HepG2 (cell line): ENCODE measurements around the gene SFXN5. TPM values are rescaled to one million over a fixed set of nuclear protein-coding genes. Genes with fewer than 3 reads are reported as not detected.

Source experiments
- ATF7-NPFF ChIP-seq: sonication (generic); formaldehyde crosslinking; IDR thresholded peaks from 2 replicates; pipeline ENCODE4 v1.8.1; 2023; ENCODE audit warnings: mild to moderate bottlenecking, low read depth, missing genetic modification reagents, moderate library complexity
- HNRNPUL1 ChIP-seq: fragments of 200-400 bp; formaldehyde crosslinking; IDR thresholded peaks from 2 replicates; pipeline ENCODE4 v1.6.1; 2017; ENCODE audit warnings: low read depth, mild to moderate bottlenecking, low read length, moderate library complexity
- KLF16 ChIP-seq, 2 experiments: sonication (generic) in 1 of 2; formaldehyde crosslinking in 1 of 2; IDR thresholded peaks; 2 replicates each; pipeline versions ENCODE4 v1.6.1 to v1.8.0; 2016 to 2023; ENCODE audit warnings: missing genetic modification reagents in 2 of 2, missing compliant biosample characterization in 1 of 2
- MAFK ChIP-seq, 2 experiments: IDR thresholded peaks in 1 of 2; conservative IDR thresholded peaks in 1 of 2; 2 replicates each; pipeline ENCODE4 v1.6.1; 2011; ENCODE audit warnings: improper control_type of control experiment in 2 of 2, low read length in 2 of 2
- MBD4 ChIP-seq: IDR thresholded peaks from 2 replicates; pipeline ENCODE4 v1.6.1; 2012; ENCODE audit warnings: low read length, inconsistent platforms, borderline replicate concordance
- NONO ChIP-seq, 2 experiments: fragments of 450-650 bp in 1 of 2; sonication (generic) in 1 of 2; formaldehyde crosslinking in 1 of 2; IDR thresholded peaks in 1 of 2; conservative IDR thresholded peaks in 1 of 2; 2 replicates each; pipeline versions ENCODE4 v1.6.1 to v1.8.0; 2017 to 2022; ENCODE audit warnings: mild to moderate bottlenecking in 1 of 2, missing genetic modification reagents in 1 of 2, moderate library complexity in 1 of 2
- SIX1 ChIP-seq: sonication (generic); formaldehyde crosslinking; IDR thresholded peaks from 2 replicates; pipeline ENCODE4 v1.4.0; 2020; ENCODE audit warnings: missing genetic modification reagents, borderline replicate concordance
- TAF15 ChIP-seq: fragments of 200-400 bp; formaldehyde crosslinking; IDR thresholded peaks from one replicate; pipeline ENCODE4 v1.6.1; 2018; ENCODE audit warnings: mild to moderate bottlenecking, low read depth, low read length; ENCODE audit not compliant: poor library complexity, severe bottlenecking
- TP53 ChIP-seq: sonication (generic); formaldehyde crosslinking; conservative IDR thresholded peaks from 2 replicates; pipeline ENCODE4 v1.4.0; 2020; ENCODE audit warnings: missing genetic modification reagents
- U2AF1 ChIP-seq: fragments of 200-400 bp; formaldehyde crosslinking; optimal IDR thresholded peaks from 2 replicates; pipeline ENCODE3; 2017; ENCODE audit warnings: mild to moderate bottlenecking, low read depth, low read length
- XBP1 ChIP-seq: sonication (generic); formaldehyde crosslinking; IDR thresholded peaks from 2 replicates; pipeline ENCODE4 v1.5.0; 2020; ENCODE audit warnings: missing genetic modification reagents
- ZNF251 ChIP-seq: sonication (generic); formaldehyde crosslinking; IDR thresholded peaks from 2 replicates; pipeline ENCODE4 v1.9.0; 2021; ENCODE audit warnings: mild to moderate bottlenecking, missing genetic modification reagents
- ZNF282 ChIP-seq: fragments of 450-650 bp; IDR thresholded peaks from 2 replicates; pipeline ENCODE4 v1.6.1; 2018; ENCODE audit not compliant: partially characterized antibody
- ZNF296 ChIP-seq: sonication (generic); formaldehyde crosslinking; conservative IDR thresholded peaks from 2 replicates; pipeline ENCODE4 v1.5.0; 2020; ENCODE audit warnings: mild to moderate bottlenecking, missing genetic modification reagents
- ZNF446 ChIP-seq: sonication (generic); formaldehyde crosslinking; IDR thresholded peaks from 2 replicates; pipeline ENCODE4 v1.5.0; 2020; ENCODE audit warnings: mild to moderate bottlenecking, missing genetic modification reagents
- ZNF589 ChIP-seq: sonication (generic); formaldehyde crosslinking; conservative IDR thresholded peaks from 2 replicates; pipeline ENCODE4 v1.8.0; 2022; ENCODE audit warnings: mild to moderate bottlenecking, moderate library complexity, missing genetic modification reagents
- ZNF766 ChIP-seq: sonication (generic); formaldehyde crosslinking; IDR thresholded peaks from 2 replicates; pipeline ENCODE4 v1.5.0; 2020; ENCODE audit warnings: missing genetic modification reagents, borderline replicate concordance
- polyA plus RNA-seq, 8 experiments: library from polyadenylated mRNA; depleted of rRNA in 3 of 8; stranded (reverse) in 7 of 8; unstranded in 1 of 8; fragments of >200 nt; fragmentation: Illumina TruSeq in 4 of 8; extraction: Trizol in 4 of 8; gene quantifications; 2 replicates each; pipeline versions ENCODE4 v1.2.1 to v1.2.3, GENCODE V29; 2011 to 2016; ENCODE audit warnings: low read depth in 4 of 8, missing spikeins in 1 of 8, mixed read lengths in 1 of 8; ENCODE audit not compliant: insufficient read depth in 1 of 8
- total RNA-seq, 5 experiments: library from RNA; depleted of rRNA; stranded (reverse); fragments of >200 nt; fragmentation: Illumina TruSeq; extraction: Trizol; gene quantifications; 2 replicates each; pipeline ENCODE4 v1.2.3, GENCODE V29; 2016; ENCODE audit warnings: low read depth in 1 of 5
- TF ChIP-seq, protein P1 (sequence below): IDR thresholded peaks from 2 replicates; pipeline ENCODE4 v1.6.1; 2016; ENCODE audit warnings: low read depth, missing genetic modification reagents, missing compliant biosample characterization
- TF ChIP-seq, protein P2 (sequence below): sonication (generic); formaldehyde crosslinking; IDR thresholded peaks from 2 replicates; pipeline ENCODE4 v1.8.1; 2023; ENCODE audit warnings: mild to moderate bottlenecking, missing genetic modification reagents, borderline replicate concordance
- TF ChIP-seq, protein P3 (sequence below): sonication (generic); formaldehyde crosslinking; IDR thresholded peaks from 2 replicates; pipeline ENCODE4 v1.5.1; 2020; ENCODE audit warnings: missing genetic modification reagents, mild to moderate bottlenecking, borderline replicate concordance

The SFXN5 gene
- total and polyA plus RNA-seq, 2 of the 13 experiments (the other 11 are each of a cell fraction or from before 2014, with no cell fraction given) = 34.9 to 37.4 TPM

DNA sequence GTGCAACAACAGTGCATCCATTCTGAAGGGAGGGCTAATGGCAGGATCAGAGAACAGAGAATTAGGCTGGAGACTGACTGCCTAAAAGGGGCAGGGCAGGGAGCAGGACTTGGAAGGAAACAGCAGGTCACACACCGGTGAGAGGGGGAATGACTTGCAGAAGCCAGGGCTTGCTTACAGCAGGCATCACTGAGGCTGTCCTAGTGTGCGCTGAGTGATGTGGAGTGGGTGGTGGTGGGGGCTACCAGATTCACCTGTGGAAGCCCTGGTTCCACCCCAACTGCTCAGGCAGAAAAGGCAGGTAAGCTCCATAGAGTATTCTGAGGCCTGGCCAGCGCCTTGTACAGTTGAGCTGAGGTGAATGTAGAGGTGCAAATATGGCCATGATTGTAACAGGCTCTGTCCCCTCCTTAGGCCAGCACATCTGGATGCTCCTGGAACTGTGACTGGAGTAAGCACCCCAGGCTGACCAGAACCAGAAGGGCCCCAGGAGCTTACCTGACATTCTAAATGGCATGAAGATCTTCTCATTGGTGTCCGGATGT lies 49.4 kb downstream of the SFXN5 start (continued):
- TF ChIP-seq ATF7-NPFF (CRISPR knock-in tag) (no peak), ZNF766 (CRISPR knock-in tag) (no peak), U2AF1 (no peak), HNRNPUL1 (no peak), NONO (IDR thresholded peaks at IDR 0.05) (no peak), NONO (CRISPR knock-in tag; conservative IDR thresholded peaks at IDR 0.05) (peak; percentile 57; the same call in 1 of the 2 replicates), KLF16 (CRISPR knock-in tag; IDR thresholded peaks at IDR 0.05) (no peak), ZNF296 (CRISPR knock-in tag) (no peak), TAF15 (no peak), TP53 (no peak), ZNF589 (CRISPR knock-in tag) (no peak), SIX1 (CRISPR knock-in tag) (no peak), ZNF251 (CRISPR knock-in tag) (no peak), ZNF282 (no peak), XBP1 (no peak), MAFK (conservative IDR thresholded peaks at IDR 0.05 in 1 of 2, IDR thresholded peaks at IDR 0.05 in 1 of 2; ENCODE audit: low read length in 2 of 2) (no peak), MBD4 (no peak), ZNF446 (CRISPR knock-in tag) (no peak)
- TF ChIP-seq, protein P1, sequence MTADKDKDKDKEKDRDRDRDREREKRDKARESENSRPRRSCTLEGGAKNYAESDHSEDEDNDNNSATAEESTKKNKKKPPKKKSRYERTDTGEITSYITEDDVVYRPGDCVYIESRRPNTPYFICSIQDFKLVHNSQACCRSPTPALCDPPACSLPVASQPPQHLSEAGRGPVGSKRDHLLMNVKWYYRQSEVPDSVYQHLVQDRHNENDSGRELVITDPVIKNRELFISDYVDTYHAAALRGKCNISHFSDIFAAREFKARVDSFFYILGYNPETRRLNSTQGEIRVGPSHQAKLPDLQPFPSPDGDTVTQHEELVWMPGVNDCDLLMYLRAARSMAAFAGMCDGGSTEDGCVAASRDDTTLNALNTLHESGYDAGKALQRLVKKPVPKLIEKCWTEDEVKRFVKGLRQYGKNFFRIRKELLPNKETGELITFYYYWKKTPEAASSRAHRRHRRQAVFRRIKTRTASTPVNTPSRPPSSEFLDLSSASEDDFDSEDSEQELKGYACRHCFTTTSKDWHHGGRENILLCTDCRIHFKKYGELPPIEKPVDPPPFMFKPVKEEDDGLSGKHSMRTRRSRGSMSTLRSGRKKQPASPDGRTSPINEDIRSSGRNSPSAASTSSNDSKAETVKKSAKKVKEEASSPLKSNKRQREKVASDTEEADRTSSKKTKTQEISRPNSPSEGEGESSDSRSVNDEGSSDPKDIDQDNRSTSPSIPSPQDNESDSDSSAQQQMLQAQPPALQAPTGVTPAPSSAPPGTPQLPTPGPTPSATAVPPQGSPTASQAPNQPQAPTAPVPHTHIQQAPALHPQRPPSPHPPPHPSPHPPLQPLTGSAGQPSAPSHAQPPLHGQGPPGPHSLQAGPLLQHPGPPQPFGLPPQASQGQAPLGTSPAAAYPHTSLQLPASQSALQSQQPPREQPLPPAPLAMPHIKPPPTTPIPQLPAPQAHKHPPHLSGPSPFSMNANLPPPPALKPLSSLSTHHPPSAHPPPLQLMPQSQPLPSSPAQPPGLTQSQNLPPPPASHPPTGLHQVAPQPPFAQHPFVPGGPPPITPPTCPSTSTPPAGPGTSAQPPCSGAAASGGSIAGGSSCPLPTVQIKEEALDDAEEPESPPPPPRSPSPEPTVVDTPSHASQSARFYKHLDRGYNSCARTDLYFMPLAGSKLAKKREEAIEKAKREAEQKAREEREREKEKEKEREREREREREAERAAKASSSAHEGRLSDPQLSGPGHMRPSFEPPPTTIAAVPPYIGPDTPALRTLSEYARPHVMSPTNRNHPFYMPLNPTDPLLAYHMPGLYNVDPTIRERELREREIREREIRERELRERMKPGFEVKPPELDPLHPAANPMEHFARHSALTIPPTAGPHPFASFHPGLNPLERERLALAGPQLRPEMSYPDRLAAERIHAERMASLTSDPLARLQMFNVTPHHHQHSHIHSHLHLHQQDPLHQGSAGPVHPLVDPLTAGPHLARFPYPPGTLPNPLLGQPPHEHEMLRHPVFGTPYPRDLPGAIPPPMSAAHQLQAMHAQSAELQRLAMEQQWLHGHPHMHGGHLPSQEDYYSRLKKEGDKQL (CRISPR knock-in tag) = 0 out of 2 replicates have a peak, but pooled peaks have one; percentile 6
- TF ChIP-seq, protein P2, sequence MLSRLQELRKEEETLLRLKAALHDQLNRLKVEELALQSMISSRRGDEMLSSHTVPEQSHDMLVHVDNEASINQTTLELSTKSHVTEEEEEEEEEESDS (CRISPR knock-in tag) = no peak
- TF ChIP-seq, protein P3, sequence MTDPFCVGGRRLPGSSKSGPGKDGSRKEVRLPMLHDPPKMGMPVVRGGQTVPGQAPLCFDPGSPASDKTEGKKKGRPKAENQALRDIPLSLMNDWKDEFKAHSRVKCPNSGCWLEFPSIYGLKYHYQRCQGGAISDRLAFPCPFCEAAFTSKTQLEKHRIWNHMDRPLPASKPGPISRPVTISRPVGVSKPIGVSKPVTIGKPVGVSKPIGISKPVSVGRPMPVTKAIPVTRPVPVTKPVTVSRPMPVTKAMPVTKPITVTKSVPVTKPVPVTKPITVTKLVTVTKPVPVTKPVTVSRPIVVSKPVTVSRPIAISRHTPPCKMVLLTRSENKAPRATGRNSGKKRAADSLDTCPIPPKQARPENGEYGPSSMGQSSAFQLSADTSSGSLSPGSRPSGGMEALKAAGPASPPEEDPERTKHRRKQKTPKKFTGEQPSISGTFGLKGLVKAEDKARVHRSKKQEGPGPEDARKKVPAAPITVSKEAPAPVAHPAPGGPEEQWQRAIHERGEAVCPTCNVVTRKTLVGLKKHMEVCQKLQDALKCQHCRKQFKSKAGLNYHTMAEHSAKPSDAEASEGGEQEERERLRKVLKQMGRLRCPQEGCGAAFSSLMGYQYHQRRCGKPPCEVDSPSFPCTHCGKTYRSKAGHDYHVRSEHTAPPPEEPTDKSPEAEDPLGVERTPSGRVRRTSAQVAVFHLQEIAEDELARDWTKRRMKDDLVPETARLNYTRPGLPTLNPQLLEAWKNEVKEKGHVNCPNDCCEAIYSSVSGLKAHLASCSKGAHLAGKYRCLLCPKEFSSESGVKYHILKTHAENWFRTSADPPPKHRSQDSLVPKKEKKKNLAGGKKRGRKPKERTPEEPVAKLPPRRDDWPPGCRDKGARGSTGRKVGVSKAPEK (CRISPR knock-in tag) = no peak
